Activated naive CD4-positive, alpha-beta T cell treated with anti-CD3 and anti-CD28 coated beads, Interleukin-2, amount 50 U/mL, for 24 hours (primary cell): ENCODE measurements around the gene PGF.

Experiments used
- H3K27ac Mint-ChIP-seq: one replicate; pipeline ENCODE4 v1.8.0; 2021; ENCODE audit warnings: mild to moderate bottlenecking, mixed read lengths
- H3K27me3 Mint-ChIP-seq: one replicate; pipeline ENCODE4 v1.8.0; 2021; ENCODE audit warnings: mixed read lengths
- H3K36me3 Mint-ChIP-seq: one replicate; pipeline ENCODE4 v1.8.0; 2021; ENCODE audit warnings: mixed read lengths
- H3K4me1 Mint-ChIP-seq: one replicate; pipeline ENCODE4 v1.8.0; 2021; ENCODE audit warnings: mixed read lengths
- H3K4me3 Mint-ChIP-seq: one replicate; pipeline ENCODE4 v1.8.0; 2021; ENCODE audit warnings: mild to moderate bottlenecking, mixed read lengths
- H3K9me3 Mint-ChIP-seq: one replicate; pipeline ENCODE4 v1.8.0; 2021; ENCODE audit warnings: mixed read lengths

Gene PGF

DNA sequence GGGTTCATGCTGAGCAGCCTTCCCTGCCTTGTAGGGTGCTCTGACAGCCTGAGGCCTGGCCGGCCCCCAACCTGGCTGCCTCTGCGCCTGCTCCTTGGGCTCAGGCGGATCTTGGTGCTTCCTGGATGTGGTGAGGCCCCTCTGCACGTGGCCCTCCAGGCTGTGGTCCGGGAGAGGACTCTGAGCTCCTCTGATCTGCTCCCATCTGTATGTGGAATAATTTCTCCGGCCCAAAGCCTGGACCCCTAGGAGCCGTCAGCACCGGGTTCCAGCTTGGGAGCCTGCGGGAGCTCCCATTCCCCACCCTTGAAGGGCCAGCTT lies 26.0 kb upstream of the PGF start:
- Mint-ChIP-seq H3K9me3 (no peaks in the 10 kb centered on the region), H3K4me3 (no peak overlapping the region), H3K4me1 (no peaks in the 10 kb centered on the region), H3K36me3 (no peaks in the 10 kb centered on the region), H3K27me3 (no peaks in the 10 kb centered on the region), H3K27ac (no peak overlapping the region)

DNA sequence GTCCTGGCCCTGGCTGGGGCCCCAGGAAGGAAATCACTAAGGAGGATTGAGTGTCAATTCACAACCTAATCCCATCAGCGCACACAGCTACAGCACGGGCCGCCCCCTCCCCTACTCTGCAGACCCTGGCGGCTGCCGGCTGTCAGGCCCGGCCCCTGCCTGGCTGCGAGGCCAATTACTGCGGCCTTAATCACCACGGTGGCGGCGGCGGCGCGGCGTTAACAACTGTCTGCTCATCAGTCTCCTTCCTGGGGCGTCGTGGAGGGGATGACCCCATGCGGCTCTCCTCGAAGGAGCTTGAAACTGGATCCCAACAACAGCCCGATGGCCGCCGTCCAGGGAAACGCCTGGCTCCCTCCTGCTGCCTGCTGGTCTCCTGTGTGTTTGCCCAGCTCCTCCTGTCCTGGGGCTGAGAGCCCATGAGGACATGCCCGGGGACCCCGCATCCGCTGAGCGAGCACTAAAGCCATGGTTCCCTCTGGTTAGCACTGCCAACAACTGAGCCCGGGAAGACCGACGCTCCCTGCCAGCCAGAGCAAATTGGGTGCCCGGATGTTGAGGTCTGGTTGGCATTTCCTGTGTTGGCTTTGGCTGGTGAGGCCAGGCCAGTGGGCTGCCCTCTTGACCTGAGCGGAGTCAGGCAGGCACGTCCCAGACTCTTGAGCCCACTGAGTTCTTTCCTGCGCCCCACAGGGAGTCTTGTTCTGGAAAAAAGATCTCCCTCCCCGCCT lies 25.5 kb upstream of the PGF start:
- Mint-ChIP-seq H3K4me1 (no peaks in the 10 kb centered on the region), H3K27ac (no peak overlapping the region), H3K36me3 (no peaks in the 10 kb centered on the region), H3K27me3 (no peaks in the 10 kb centered on the region), H3K9me3 (no peaks in the 10 kb centered on the region), H3K4me3 (no peak overlapping the region)

DNA sequence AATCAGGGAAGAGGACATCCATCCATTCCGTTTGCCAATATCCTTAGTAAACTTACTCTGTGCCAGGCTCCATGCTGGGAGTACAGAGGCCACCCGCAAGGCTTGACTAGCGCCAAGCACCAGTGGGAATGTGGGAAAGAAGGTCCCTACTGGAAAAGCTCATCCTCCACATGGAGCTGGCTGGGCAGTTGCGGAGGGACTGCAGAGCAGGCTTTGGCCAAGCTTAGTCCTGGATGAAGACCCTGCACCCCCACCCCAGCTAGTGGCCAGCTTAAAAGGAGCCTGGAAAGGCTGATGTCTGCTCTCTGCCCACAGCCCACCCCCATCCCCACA lies 25.0 kb upstream of the PGF start:
- Mint-ChIP-seq H3K27me3 (no peaks in the 10 kb centered on the region), H3K27ac (no peak overlapping the region)

DNA sequence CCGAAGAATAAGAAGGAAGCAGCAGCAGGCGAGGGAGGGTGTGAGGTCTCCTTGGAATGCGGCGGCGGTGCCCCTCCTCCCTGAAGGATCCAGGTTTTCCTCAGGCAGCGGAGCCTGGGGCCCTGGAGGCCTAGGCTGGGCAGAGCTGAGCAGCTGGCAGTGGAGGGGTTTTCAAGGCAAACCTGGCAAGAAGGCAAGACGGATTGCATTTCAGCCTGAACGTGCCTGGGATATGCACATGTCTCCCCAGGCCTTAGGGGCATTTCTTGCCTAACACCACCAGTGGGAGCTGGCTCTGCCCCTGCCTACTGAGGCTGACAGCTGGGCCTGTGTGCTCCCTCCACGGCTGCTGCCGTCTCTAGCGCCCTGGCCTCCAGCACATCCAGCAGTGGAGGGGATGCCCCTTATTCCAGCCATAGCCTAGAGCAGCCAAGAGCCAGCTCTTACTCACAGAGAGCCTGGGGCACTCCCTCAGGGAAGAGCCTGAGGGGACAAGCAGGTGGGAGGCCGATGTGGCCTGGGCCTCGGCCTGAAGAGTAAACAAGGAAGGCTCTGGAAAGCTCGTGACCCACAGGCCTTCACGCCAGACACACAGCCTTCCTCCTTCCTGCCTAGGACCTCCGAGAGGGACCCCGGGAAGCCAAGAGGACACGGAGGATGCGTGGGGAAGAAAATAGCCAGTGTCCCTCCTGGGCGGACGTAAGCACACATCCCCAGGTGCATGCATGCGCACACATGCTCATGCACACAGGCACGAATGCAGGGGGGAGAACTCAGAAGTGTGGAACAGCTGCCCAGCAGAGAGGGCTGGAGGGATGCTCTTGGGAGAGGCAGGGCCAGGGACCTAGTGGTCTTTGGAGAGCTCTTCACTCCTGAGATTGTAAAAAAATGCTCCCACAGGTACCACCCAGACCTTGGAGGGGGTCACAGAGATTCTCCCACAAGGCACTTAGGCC lies 24.3 kb upstream of the PGF start:
- H3K36me3 Mint-ChIP-seq, result no peaks in the 10 kb centered on the region
- H3K4me3 Mint-ChIP-seq, result no peak overlapping the region
- H3K27ac Mint-ChIP-seq, result no peak overlapping the region

More for the DNA sequence above, 25.0 kb upstream of the PGF start:
- H3K4me1 Mint-ChIP-seq, result no peaks in the 10 kb centered on the region
- no peak overlapping the region for H3K4me3 Mint-ChIP-seq
- no peaks in the 10 kb centered on the region for H3K9me3 Mint-ChIP-seq
- no peaks in the 10 kb centered on the region for H3K36me3 Mint-ChIP-seq

DNA sequence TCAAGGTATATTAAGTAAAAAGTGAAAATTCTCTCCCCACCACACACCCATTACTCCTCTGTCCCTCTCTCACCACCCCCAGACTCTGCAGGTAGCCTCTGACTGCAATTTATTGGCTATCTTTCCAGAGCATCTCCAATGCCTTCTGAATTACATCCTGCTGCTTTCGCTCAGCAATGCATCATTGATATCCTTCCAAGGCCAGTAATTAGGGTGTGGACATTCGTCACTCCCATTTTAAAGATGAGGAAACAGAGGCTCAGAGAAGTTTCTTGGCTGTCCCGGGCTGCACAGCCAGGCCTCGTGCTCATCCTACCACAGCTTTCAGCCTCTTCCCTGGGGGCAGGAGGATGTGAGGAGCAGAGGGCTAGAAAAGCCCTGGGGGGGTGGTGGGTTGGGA lies 23.6 kb upstream of the PGF start:
- no peaks in the 10 kb centered on the region for H3K4me1 Mint-ChIP-seq
- H3K36me3 Mint-ChIP-seq, result no peaks in the 10 kb centered on the region
- H3K27ac Mint-ChIP-seq, result no peak overlapping the region
- H3K27me3 Mint-ChIP-seq, result no peaks in the 10 kb centered on the region
- no peak overlapping the region for H3K4me3 Mint-ChIP-seq
- H3K9me3 Mint-ChIP-seq, result no peaks in the 10 kb centered on the region

More for the DNA sequence above, 24.3 kb upstream of the PGF start:
- H3K9me3 Mint-ChIP-seq, result no peaks in the 10 kb centered on the region
- H3K4me1 Mint-ChIP-seq, result no peaks in the 10 kb centered on the region
- H3K27me3 Mint-ChIP-seq, result no peaks in the 10 kb centered on the region

DNA sequence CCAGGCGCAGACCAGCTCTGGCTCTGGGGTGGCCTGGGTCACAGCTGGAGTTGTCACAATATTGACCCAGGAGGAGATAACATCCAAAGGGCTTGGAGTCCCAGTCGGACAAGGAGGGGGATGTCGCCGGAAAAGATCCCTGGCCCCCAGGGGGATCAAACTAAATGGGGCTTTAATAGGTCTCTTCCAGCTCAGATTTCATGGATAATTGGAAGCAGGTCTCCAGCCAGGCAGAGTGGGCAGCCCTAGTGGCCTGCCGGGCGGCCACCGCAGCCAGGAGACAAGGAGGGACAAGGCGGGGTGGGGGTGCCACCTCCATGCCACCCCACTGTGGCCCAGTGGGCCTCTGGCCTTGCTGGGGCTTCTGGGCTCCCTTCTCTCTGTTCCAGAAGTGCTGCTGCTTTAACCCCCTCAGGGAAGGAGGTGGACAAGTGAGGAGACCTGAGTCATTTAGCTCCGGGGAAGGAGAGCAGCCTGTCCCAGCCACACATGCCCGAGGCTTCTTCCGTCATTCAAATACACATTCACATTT lies 23.1 kb upstream of the PGF start:
- Mint-ChIP-seq H3K4me1 (no peaks in the 10 kb centered on the region), H3K9me3 (no peaks in the 10 kb centered on the region), H3K4me3 (no peak overlapping the region), H3K27me3 (no peaks in the 10 kb centered on the region), H3K36me3 (no peaks in the 10 kb centered on the region), H3K27ac (no peak overlapping the region)

DNA sequence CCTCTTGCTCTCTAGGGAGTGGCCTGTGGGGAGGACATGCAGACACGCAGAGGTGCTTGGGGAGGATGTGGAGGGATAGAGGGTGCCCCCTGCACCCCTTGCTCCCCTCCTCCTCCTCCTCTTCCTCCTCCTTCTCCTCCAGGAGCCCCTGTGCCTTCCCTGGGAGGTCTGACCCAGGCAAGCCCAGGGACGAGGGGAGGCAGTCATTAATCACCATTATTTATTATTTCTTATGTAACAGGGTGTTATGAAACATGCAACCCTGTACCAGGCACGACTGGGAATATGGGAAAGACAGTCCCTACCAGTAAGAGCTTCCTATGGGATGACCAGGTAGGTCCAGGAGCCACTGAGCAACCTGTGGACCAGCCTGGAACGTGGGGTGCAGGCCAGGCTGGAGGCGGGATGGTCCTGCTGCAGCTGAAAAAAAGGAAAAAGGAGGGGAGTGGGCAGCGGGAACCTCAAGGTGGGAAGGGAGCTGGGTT lies 22.5 kb upstream of the PGF start:
- H3K36me3 Mint-ChIP-seq, result no peaks in the 10 kb centered on the region
- H3K27me3 Mint-ChIP-seq, result no peaks in the 10 kb centered on the region
- no peaks in the 10 kb centered on the region for H3K4me1 Mint-ChIP-seq
- no peaks in the 10 kb centered on the region for H3K9me3 Mint-ChIP-seq
- H3K27ac Mint-ChIP-seq, result no peak overlapping the region
- H3K4me3 Mint-ChIP-seq, result no peak overlapping the region

DNA sequence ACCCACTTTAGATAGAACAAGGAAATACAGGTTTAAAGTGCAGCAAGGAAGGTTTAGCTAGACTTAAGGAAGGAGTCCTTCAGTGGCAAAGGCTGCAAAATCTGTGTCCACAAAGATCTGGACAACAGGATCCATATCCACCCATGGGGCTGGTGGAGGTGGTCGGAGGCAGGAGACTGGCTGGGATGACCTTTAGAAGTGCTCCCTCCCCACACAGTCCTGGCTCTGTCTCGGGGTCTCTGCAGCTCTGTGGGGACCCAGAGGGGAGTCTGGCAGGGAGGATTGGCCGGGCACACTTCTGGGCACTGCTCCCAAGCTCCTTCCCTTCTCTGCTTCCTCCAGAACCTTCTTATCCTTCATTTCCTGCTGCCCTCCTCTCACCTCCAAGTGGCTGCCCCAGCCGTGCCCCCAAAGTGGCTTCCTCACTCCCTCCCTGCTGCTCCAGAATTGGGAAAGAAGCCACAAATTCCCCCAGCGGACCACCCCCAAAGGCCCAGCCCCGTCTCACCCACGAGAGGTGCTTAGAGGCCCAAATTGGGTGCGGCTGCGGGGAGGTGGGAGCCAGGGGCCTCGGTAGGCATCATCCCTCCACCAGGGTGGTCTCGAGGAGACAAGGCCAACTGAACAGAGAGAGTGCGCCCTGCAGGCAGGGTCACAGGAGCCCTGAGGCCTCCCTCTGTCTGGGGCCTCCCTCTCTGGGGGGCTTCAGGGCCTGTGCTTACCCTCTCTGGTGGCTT lies 21.9 kb upstream of the PGF start:
- Mint-ChIP-seq H3K4me1 (no peaks in the 10 kb centered on the region), H3K9me3 (no peaks in the 10 kb centered on the region), H3K4me3 (no peak overlapping the region), H3K36me3 (no peaks in the 10 kb centered on the region), H3K27ac (no peak overlapping the region), H3K27me3 (no peaks in the 10 kb centered on the region)

DNA sequence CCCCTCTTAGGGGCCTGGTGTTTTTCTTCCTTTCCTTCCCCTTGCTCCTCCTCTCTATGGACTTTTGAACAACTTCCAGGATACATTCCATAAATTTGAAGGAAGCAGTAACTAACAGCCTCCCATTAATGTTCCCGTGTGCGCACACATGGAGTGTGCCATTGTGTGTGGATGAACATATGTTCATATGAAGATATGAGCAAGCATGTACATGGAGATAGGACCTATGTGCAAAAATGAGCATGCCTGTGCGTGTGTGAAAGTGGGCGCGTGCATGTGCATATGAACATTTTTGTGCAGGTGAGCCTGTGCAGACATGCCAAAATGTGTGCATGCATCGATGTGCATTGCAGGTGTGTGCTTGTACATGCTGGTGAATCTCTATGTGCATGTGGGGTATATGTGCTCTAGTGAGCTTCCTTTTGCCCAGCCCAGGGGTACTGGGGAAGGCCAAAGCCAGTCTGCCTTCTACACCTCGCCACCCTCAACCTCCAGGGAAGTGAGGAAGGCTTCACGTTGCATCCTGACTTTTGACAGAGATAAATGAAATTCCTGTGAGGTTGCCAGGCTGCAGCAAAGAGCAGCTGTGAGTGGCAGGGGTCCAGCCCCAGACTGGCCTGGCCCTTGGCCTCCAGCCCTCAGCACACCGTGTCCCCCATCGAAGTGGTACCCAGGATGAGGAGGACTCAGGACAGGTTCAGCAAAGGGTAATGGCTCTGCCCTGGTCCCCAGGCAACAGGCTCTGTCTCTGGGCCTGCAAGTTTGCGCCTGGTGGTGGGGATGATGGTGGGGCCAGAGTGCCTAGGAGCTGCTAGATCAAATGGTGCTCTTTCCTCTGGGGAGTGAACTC lies 21.1 kb upstream of the PGF start:
- no peak overlapping the region for H3K27ac Mint-ChIP-seq
- H3K27me3 Mint-ChIP-seq, result no peaks in the 10 kb centered on the region
- H3K9me3 Mint-ChIP-seq, result no peaks in the 10 kb centered on the region
- no peaks in the 10 kb centered on the region for H3K4me1 Mint-ChIP-seq
- H3K36me3 Mint-ChIP-seq, result no peaks in the 10 kb centered on the region
- no peak overlapping the region for H3K4me3 Mint-ChIP-seq

DNA sequence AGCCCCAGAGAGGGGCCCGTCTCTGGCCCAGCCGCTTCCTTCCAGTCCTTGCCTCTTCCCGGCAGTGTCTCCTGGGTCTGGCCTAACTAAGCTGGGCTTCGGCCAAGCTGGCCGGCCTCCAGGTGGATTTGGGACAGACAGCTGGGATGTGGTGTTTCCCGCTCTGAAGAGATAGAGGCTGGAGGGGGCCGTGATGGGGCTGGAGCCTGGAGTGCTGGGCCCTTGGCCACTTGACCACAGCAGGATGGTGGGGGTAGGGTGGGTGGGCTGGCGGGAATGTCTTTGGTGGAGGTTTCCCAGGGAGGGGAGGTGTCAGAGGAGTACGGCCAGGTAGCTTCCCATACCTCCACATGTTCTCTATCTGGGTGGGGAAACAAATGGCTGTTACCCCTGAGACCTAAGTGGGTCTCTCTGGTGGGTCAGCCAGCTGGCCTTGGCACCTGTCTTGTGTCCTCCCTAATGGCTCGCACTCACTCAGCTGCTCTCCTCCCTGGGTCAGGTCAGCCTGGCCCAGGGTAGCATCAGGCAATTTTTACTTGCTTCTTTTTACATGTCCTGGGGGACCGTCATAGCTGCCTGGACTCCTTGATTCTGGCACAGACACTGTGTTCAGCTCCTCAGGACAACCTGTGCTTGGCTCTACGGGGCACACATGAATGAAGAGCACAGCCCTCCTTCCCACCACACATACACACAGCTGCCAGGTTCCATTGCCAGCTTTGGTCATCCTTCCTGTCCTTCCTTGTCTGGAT lies 19.8 kb upstream of the PGF start:
- Mint-ChIP-seq H3K4me3 (no peak overlapping the region), H3K36me3 (no peaks in the 10 kb centered on the region), H3K27me3 (no peaks in the 10 kb centered on the region), H3K4me1 (no peaks in the 10 kb centered on the region), H3K9me3 (no peaks in the 10 kb centered on the region), H3K27ac (no peak overlapping the region)

DNA sequence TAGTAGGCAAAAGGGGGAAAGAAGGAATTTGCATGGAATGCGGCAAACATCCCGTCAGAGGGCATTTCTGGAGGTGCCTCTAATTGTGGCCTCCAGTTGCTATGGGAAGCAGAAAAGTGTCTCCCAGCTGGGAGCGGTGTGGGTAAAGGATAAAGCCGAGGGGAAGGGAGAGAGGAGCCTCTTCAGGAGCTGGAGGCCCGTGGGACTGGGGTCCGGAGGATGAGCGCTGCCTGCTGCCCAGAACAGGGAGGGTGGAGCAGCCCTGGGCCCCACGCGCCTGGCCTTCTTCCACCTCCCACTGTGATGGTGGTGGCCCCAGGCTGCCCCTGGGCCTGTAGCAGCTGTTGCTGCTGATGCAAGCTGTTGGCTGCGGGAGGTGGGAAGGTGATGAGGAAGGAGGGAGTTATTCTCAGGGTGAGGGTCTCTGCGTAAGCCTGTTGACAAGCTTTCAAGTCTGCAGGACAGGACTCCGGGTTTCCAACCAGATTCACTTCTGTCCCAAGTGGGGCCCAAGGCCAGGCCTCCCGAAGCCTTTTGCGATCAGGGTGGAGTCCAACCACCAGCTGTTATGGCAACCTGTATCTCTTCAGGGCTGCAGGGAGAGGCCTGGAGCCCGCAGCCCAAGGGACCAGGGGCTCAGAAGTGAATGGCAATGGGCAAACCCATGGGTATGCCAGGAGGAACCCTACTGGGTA lies 19.1 kb upstream of the PGF start:
- Mint-ChIP-seq H3K4me3 (no peak overlapping the region), H3K4me1 (no peaks in the 10 kb centered on the region), H3K27ac (peak overlapping the region; percentile 51), H3K27me3 (no peaks in the 10 kb centered on the region), H3K36me3 (no peaks in the 10 kb centered on the region), H3K9me3 (no peaks in the 10 kb centered on the region)

DNA sequence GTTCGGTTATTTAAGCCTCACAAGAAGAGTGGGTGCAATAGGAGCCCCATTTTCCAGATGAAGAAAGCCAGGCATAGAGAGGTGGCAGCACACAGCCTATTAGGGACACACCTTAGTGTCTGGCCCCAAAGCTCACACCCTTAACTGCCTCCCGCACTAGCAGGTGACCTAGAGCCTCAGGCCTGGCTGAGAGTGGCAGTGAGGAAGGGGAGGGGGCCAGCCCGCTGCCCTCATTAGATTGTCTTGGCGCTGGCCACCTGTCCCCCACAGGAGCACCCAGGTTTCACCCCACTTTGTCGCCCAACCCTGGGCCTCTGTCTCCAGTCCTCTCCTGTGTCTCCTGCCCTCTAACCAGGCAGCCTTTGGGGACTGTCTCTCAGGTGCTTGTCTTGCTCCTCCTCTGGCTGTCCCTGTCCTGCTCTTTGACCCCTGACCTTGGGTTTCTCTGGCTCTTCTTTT lies 18.5 kb upstream of the PGF start:
- Mint-ChIP-seq H3K9me3 (no peaks in the 10 kb centered on the region), H3K36me3 (no peaks in the 10 kb centered on the region), H3K27me3 (no peaks in the 10 kb centered on the region), H3K4me3 (no peak overlapping the region), H3K4me1 (no peaks in the 10 kb centered on the region), H3K27ac (peak overlapping the region; percentile 51)

DNA sequence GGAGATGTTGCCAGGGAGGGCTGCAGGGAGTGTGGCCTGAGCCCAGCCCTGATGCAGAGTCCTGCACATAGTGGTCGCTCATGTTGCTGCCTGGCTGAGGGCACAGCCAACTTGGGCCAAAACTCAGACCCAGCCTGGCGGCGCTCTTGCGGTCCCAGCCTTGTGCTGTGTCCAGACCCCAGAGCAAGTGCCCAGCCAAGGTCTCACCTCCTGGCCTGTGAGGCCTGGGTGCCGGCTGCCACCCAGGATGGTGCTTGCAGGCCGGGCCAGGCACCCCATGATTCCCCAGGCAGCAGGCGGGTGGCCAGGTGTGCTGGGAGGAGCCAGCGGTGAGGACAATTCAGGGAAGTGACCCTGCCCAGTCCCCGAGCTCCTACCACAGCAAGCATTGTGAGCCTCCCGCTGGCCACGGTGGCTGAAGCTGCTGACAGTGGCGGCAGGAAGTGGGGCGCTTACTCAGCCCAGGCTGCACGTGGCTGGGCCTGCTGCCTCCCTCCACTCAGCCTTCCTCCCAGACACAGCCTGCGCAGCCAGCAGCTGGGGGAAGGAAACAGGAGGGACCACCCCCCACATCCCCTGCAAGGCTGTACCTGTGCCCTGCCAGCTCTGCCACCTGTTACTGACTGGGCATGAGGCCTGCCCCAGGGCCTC lies 17.7 kb upstream of the PGF start:
- Mint-ChIP-seq H3K36me3 (no peaks in the 10 kb centered on the region), H3K27me3 (no peaks in the 10 kb centered on the region), H3K27ac (no peak overlapping the region), H3K4me3 (no peak overlapping the region), H3K9me3 (no peaks in the 10 kb centered on the region), H3K4me1 (no peaks in the 10 kb centered on the region)
